ENCODE data around the gene OR10G3.

DNA sequence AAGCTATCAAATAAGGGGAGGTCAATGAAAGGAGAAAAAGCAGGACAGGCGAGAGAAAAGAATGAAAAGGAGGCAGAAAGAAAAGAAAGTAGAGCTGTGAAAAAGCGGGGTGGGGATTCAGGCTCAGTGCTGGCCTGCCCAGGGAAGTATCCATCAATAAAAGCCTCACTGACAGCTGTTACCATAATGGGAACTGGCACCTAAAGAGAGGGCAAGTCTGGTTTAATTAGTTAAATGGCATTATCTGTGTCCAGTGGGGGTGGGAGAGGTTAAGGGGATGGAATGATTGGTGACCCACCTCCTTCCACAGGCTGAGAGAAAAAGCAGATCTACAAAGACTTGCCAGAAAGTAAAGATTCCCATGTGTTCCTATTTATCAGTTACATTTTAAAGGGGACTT lies 61.2 kb downstream of the OR10G3 start:
- TF ChIP-seq, protein P1, sequence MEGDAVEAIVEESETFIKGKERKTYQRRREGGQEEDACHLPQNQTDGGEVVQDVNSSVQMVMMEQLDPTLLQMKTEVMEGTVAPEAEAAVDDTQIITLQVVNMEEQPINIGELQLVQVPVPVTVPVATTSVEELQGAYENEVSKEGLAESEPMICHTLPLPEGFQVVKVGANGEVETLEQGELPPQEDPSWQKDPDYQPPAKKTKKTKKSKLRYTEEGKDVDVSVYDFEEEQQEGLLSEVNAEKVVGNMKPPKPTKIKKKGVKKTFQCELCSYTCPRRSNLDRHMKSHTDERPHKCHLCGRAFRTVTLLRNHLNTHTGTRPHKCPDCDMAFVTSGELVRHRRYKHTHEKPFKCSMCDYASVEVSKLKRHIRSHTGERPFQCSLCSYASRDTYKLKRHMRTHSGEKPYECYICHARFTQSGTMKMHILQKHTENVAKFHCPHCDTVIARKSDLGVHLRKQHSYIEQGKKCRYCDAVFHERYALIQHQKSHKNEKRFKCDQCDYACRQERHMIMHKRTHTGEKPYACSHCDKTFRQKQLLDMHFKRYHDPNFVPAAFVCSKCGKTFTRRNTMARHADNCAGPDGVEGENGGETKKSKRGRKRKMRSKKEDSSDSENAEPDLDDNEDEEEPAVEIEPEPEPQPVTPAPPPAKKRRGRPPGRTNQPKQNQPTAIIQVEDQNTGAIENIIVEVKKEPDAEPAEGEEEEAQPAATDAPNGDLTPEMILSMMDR (IDR thresholded peaks at IDR 0.05; ENCODE audit: low read depth, low read length, poor library complexity, severe bottlenecking): no peak
- no peak for TF ChIP-seq EZH2phosphoT487 (IDR thresholded peaks at IDR 0.05; ENCODE audit: borderline replicate concordance, low read length)
